HG03097 (cell line): Measurements from ENCODE around the gene NAA50.

ENCODE experiments used
- ATAC-seq: cut with Tn5 transposase; IDR thresholded peaks from one replicate; pipeline ENCODE4 v1.9.1; 2021; ENCODE audit not compliant: unreplicated experiment, low FRiP score

The NAA50 gene

GRCh38 chr3:113695431-113695785 lies 50.6 kb downstream of the NAA50 start:
- ATAC-seq: no peak

- ATAC-seq: no peak
These were observed 55.6 kb downstream of the NAA50 start for GRCh38 chr3:113690482-113690881.

- ATAC-seq: no peak
These were observed 59.9 kb downstream of the NAA50 start for GRCh38 chr3:113685956-113686721.

GRCh38 chr3:113685124-113685523 lies 60.9 kb downstream of the NAA50 start:
- ATAC-seq: no peak

GRCh38 chr3:113684271-113684819 lies 61.7 kb downstream of the NAA50 start:
- no peak for ATAC-seq

- no peak for ATAC-seq
These were observed 67.3 kb downstream of the NAA50 start for GRCh38 chr3:113678773-113679172.

GRCh38 chr3:113677737-113678136 lies 68.3 kb downstream of the NAA50 start:
- ATAC-seq: no peak

GRCh38 chr3:113676261-113676660 lies 69.8 kb downstream of the NAA50 start:
- no peak for ATAC-seq

- ATAC-seq: no peak
These were observed 72.5 kb downstream of the NAA50 start for GRCh38 chr3:113673593-113673992.

- no peak for ATAC-seq
These were observed 78.0 kb downstream of the NAA50 start for GRCh38 chr3:113668015-113668414.
